Superior temporal gyrus (tissue), 1 donor: Measurements from ENCODE around the gene MMP23B.
"Not testable (repeated sequence)": the region's sequence is repeated elsewhere in the genome, so short reads cannot be mapped to it uniquely, and the experiment has no call there.

Experiments
- DNase-seq: peaks from one replicate; pipeline ENCODE4 v3.0.0-alpha.2; 2016; ENCODE audit errors: extremely low spot score

Gene MMP23B

DNA sequence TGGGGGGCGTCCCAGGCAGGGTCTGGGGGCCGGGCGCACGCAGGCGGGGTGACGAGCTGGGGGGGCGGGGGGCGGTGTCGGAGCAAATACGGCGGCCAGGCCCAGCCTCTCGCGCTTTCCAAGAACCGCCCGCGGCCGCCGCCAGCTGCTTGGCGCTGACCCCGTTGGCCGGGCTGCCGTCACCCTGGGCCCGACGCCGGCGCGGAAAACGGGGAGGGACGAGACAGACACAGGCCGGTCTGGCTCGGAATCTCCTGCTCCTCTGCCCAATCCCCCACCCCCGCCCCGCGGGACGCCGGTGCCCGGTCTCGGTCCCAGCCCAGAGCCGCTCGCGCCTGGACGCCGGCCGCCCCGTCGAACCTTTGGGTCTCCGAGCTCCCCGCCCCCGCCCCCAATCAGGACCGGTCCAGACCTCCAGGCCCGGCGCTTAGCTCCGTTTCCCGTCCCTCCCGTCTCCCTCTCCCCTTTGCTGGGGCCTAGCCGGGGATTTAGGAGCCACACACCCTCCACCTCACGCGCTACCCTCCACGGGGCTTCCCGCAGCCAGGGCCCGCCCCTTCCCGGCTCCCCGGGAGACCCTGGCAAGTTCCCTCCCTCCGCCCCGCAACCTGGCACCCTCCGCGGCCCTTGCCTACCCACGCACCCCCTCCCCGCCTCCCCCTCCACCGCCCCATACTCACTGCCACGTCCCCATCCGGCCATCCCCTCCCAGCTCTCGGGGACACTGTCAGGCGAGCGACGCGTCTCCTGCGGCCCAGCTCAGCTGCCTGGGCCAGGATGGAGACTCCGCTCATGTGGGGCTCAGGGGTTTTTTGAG lies 800 bp upstream of the MMP23B start:
- DNase-seq: no peak

DNA sequence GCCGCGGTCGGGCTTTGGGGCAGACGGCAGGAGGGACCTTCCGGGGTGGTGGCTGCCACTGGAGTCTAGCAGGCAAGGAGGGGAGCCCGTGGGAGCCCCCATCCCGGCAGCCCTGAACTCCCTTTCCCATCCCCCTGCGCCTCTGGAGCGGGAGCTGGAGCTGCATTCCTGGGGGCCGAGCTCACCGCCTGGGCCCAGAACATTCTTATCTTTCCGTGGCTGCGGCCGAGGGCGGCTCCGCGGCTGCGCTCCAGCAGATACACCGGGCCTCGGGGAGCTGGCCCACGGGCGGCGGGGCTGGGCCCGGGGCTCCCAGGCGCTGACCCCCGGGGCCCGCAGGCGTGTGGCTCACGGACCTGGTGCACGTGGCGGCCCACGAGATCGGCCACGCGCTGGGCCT lies 1.4 kb downstream of the MMP23B start:
- DNase-seq: not testable (repeated sequence)

DNA sequence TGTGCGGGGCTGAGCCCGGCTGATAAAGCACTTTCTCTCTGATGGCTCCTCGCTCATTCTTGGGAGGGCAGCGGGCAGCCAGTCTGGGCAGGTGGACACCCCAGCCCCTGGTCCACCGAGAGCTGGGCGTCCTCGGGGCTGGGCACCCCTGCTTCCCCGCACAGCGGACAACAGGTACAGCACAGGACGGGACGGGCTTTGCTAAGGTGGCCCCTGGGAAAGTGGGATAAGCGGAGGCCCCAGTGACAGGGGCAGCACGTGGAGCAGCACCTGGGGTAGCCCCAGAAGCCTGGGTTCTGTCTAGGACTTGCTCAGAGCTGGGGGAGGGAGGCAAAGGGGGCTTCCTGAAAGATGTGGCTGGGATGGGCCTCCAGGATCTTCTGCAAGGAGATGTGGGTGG lies 2.6 kb downstream of the MMP23B start:
- not testable (repeated sequence) for DNase-seq

DNA sequence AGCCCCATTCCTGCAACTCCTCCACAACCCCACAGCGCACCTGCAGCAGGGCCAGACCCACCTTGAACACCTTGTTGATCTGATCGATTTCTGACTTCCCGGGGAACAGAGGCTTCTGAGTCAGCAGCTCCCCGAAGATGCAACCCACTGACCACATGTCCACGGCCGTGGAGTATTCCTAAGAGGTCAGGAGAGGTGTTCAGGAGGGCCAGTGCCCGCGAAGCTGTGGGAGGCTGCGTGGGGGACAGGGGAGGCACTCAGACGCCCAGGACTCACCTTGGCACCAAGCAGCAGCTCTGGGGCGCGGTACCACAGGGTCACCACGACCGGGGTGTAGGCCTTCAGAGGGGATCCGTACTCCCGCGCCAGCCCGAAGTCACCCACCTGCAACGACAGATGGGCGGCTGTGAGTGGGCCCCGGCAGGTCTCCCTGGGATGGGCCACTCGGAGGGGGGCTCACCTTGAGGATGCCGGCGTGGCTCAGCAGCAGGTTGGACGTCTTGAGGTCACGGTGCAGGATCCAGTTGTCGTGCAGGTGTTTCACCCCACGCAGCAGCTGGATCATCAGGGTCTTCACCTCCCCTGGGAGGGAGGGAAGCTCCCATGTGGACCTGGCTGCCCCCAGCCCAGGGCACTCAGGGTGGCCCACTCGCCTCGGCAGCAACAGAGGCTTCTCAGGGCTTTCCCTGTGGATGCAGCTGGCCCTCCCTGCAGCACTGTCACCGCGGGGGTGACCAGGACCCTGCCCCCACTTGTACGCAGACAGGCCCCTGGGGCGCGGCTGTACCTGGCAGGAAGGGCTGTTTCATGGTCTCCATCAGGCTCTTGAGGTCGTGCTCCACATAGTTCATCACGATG lies 4.9 kb downstream of the MMP23B start:
- DNase-seq: not testable (repeated sequence)

DNA sequence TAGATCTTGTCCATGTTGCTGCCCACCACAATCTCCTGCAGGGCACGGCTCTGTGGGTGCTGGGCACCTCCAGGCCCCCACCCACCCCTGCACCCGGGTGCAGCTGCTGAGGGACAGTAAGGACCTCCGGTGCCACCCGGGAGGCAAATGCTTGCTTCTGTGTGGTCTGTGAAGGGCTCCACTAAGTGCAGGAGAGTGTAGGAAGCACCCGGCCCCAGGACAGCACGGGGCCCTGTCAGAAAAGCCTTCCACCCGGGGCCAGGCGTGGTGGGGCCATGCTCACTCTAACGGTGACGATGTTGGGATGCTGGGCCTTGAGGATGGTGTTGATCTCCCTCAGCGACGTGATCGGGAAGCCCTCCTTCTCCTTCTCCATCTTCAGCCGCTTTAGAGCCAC lies 5.5 kb downstream of the MMP23B start:
- not testable (repeated sequence) for DNase-seq

DNA sequence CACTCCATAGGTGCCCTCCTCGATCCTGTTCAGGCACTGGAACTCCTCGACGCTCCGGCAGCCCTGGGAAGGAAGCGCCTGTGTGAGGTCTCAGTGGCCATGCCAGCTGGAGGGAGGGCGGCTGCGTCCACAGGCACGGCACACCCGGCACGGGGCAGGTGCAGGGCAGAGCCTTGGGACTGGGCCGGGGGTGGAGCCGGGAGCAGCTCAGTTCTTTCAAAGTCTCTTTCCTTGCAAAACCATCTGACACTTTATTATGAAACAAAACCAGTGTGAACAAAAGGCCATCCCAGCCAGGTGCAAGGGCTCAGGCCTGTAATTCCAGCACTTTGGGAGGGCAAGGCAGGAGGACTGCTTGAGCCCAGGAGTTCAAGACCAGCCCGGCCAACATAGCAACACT lies 6.6 kb downstream of the MMP23B start:
- not testable (repeated sequence) for DNase-seq

DNA sequence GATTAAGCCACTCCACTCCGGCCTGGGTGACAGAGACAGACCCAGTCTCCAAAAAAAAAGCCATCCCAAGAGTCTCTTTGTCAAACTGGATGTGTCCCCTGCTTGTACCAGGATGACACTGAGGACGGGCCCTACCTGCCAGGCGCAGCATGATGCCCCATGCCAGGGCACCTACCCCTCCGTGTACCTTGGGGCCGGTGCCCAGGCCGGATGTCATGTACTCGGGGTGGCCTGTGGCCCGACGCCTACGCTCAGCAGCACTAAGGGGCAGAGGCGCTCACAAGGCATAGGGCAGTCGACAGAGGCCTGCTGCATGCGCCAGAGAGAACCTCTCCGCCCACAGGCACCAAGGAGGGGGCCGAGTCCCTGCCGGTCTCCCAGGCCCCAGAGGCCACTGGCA lies 7.4 kb downstream of the MMP23B start:
- DNase-seq: not testable (repeated sequence)

DNA sequence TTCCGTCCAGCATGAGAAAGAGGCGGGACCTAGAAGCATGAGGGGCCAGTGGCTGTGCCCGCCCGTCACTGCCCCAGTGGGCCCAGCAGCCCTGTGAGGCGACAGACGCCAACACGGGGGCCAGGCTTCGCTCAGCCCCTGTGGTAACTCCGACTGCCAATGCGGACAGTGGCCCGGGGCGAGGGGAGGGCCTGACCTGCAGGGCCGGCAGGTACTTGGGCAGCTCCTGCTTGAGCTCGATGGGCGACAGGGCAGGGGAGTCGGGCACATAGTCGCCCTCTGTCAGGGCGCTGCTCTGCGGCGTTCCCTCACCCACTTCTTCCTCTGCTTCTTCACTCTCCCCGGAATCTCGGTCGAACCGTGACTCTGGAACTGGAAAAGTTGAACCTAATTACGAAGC lies 8.1 kb downstream of the MMP23B start:
- not testable (repeated sequence) for DNase-seq

DNA sequence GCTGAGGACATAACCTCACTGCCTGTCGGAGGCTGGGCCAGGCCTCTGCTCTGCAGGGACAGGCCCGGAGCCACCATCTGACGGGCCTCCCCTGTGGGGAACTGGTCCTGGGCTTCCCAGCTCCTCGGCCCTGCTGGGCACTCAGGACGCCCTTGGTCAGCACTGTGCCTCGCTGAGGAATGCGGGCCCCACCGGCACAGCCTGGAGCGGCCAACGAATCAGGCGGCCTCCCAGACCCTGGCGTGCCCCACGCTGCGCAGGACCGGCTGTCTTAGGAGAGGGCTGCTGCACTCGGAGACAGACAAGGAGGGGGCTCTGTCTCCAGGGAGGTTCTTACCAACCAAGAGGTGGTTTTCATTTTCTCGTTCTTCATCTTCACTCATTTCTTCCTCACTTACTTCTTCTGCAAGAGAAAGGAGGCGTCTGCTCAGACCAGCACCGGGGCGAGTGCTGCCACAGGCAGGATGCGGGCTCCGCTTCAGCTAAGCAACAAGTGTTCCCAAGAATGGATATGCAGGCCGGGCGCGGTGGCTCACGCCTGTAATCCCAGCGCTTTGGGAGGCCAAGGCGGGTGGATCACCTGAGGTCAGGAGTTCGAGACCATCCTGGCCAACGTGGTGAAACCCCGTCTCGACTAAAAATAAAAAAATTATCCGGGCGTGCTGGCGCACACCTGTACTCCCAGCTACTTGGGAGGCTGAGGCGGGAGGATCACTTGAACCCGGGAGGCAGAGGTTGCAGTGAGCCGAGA lies 8.9 kb downstream of the MMP23B start:
- DNase-seq: not testable (repeated sequence)

DNA sequence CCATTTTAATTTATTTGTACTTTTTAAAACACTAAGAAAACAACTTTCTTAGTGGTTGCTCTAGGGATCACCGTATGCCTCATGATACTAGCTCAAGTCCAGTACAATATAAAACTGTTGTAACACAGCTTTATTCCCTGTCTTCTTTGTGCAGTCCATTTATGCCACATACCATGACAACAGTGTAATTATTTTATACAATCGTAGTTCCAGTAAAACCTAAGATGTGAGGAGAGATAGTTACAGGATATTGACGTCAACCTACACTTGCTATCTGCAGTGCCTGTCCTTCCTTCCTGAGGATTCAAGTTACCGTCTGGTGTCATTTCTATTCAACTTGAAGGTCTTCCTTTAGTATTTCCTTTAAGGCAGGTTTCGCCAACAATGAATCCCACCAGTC lies 14.4 kb downstream of the MMP23B start:
- DNase-seq: not testable (repeated sequence)

DNA sequence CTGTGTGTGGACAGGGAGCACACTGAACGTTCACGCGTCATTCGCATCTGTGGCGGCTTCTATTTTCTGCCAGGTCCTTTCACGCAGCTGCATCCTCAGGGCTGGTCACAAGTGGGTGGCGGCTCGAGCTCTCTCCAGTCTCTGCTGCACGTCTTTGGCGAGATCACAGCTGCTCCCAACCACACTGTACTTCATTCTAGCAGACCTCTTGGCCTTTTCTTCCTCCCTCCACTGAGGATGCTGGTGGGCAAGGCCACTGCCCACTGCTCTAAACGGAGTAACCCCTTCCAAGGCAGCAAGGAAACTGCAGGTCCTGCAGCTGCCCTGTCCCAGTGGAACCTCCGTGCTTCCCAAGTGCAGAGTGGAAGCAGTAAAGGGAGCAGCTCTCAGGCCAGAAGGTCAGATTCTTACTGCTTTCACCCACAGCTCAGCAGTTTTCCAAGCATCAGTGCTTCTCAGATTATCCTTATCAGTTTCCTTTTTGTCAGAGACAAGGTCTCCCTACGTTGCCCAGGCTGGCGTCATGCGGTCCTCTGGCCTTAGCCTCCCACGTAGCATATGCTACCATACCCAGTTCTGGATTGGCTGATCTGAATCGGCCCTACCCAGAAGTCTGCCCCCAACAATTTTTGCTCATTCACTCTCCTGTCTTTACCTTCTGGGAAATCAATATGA lies 15.7 kb downstream of the MMP23B start:
- not testable (repeated sequence) for DNase-seq

DNA sequence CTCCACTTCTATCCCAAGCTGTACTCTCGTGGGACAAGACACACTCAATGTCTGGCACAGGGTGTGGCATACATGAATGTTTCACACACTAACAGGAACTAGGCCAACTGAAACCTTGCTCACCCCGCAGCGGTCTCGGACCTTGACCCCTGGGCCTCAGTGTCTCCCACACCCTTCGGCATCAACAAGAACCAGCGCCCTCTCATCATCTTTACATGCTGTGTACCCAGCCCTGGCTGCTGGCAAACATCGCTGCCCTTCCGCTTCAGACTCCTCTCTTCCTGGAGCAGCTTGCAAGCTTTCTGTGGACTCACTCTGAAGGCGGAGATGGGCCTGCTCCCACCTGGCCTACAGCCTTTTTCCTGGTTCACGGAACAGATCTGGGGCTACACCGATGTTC lies 16.3 kb downstream of the MMP23B start:
- DNase-seq: not testable (repeated sequence)

DNA sequence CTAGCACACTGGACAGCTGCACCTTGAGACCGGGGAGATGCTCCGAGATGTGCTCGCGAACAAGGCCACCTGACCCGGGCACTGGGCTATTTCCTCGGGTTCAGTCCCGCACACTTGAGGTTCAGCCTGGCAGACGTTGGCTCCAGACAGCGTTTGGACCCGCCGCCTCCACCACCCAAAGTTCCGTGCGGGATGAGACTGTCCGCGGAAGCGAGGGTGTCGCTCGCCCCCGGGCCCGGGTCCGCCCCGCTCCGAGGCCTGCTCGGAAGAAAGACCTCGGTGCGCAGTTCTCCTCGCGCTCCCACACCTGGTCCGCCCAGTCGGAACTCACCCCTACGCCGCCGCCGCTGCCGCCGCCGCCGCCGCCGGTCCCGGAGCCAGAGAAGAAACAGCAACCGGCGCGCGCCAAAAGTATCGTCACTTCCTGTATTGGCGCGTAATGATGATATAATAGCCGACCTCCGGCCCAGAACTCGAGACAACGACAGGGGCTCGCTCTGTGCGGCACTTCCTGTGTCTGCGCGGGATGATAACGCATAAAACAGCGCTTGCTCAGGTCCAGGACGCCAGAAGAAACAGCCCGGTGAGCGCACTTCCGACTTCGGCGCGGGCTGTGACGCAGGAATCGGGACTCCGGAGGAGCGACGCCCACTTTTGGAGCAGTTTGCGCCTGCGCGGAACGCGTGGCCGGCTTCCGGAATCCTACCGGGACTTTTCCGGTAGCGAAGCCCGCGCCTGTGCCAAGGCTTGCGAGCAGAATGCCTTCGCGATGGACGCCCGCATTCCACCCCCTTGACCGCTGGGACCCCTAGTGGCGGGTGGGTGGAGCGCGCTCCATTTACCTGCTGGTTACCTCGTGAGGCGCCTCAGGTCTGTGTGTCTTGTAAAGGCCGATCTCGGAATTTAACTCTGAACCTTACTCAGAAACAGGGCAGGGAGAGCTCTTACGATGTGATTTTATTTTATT lies 26.9 kb downstream of the MMP23B start, which contains the start of gene CDK11B:
TSS of gene CDK11B (minus strand) at position 422 of the 967 bp plus-strand sequence. CDS start 1,519 bp downstream, outside the sequence.
- DNase-seq: peak; percentile 90

DNA sequence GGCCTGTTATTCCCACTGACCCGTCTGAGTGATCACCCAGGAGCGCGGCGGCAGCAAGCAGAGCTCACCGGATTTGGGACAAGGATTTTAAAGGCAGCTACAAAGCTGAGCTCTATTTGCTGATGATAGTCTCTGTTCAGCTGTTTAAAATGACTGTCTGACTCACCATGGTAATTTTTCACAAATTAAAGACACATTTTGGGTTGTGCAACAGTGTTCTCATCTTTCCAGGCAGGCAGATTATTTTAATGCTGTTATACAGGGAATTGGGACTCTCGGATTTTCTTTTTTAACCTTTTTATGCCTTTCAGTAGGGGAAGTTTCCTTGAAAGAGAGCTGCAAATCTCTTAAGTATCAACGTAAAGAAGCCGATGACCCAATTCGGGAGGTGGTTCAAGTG lies 30.4 kb downstream of the MMP23B start:
- not testable (repeated sequence) for DNase-seq

DNA sequence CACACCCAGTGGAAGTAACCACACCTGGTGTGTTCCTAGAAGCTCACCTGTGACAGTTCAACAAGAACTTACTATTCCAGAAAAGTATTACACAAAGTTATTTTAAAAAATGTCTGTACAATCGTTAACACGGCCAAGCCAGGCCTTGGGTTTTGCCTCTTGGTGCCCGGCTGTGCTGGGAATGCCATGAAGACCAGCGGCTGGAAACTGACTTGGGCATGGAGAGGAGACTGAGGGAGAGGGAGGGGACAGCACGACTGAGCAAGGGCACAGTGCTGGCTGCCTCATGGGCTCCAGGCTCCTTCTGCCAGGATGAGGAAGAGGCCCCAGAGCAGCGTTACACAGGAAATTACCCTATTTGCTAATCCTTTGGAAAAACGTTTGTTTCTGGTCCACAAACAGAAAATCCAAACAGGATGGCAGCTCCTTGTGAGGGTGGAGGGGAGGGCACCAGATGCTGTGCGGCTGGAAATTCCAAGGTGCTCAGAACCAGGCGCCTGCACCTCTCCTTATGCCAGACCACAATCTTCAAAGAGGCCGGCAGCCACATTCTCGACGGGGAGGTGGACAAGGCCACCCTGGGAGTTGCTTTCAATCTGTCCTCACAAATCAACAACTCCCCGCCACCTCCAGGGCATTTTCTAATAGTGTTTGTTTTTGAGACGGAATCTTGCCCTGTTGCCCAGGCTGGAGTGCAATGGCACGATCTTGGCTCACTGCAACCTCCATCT lies 31.0 kb downstream of the MMP23B start:
- DNase-seq: not testable (repeated sequence)

DNA sequence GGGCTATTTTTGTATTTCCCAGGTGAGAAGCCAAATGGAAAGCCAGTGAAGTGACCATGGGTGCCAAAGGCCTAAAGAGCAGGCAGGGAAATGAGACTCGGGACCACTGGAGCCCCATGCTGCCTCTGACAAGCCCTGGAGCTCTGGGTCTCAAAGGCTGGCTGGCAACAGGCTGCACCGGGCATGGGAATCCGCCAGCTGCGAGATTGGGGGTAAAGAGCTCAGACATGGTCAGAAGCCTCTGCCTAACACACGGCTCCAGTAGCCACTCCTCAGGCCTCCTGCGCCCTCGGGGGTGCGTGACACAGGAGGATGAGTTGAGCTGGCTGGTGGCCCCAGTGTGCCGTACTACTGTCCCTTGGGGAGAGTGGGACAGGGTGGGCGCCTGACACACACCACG lies 32.3 kb downstream of the MMP23B start:
- not testable (repeated sequence) for DNase-seq

DNA sequence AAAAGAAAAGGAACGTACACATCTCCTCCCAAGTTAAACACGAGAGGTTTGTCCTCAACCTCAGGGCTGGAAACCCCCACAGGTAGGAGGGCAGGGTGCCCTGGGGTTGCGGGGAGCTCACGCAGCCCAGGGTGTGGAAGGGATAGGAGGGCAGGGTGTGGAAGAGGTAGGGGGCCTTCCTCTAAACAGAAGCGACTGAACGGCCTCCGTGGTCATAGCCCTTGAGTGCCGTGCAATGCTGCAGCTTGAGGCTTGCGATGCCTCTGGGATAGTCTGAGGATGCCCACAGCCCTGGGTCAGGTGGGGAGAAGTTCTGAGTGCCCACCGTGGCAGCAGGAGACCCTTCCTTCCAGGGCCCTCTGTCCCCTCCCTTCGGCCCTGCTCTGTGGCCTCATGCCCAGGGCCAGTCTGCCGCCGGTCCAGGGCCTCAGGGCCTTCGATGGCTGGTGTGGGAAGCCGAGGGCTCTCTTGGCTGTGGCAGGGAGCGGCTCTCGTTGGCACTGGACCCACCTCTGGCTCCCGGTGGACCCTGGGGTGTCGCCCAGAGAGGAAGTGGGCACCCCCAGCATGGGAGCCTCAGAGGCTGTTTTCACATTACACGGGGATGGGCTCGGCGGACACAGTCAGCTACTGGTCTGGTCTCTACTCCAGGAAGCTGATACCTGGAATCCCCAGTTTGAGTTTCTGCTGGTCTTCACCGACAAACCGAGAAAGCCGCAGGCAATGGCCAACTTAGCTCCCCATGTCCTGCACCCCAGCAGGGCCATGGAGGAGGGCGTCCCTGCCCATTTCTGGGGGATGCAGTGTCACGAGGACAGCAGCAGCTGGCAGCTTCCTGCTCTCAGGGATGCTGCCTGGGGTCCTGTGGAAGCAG lies 33.2 kb downstream of the MMP23B start:
- no peak for DNase-seq

DNA sequence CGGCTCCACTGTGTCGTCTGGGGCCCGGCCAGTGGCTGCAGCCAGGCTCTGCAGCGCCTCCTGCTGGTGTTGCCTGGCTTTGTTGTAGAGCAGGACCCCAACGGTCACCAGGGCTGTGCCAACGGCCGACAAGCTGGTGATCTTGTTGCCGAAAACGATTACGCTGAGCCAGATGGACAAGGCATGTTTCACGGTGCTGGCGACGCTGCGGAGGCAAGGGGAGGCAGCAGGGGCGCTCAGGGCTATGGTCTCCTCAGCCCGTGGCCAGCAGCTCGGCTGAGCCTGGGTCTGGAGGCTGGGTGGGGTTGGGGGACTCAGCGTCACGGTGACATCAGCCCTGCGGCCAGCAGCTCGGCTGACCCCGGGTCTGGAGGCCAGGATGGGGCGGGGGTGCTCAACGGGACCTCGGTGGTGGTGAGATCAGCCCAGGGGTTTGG lies 33.9 kb downstream of the MMP23B start:
- no peak for DNase-seq
